HL-60/S4 (cell line): ENCODE results near the gene DNAJC11.
"Not testable (repeated sequence)": the region's sequence is repeated elsewhere in the genome, so short reads cannot be mapped to it uniquely, and the experiment has no call there.

ENCODE experiments used
- in situ Hi-C: fragments of 300-500 bp; cut with MboI; formaldehyde crosslinking; loops from 2 replicates; pipeline ENCODE4 v1.14.3; 2022; ENCODE audit warnings: low sequenced_read_pairs

DNAJC11 gene

DNA sequence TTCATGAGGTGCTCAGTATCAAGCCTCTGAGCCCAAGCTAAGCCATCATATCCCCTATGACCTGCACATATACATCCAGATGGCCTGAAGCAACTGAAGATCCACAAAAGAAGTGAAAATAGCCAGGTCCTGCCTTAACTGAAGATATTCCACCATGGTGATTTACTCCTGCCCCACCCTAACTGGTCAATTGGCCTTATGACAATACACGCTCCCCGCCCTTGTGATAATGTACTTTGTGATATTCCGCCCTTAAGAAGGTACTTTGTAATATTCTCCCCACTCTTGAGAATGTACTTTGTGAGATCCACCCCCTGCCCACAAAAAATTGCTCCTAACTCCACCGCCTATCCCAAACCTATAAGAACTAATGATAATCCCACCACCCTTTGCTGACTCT is 1.7 kb downstream of the DNAJC11 start:
- in situ Hi-C loops = loop anchor here (25.0 kb wide), 2 partner anchors 362 to 512 kb away; no protein-coding TSS in a partner anchor

DNA sequence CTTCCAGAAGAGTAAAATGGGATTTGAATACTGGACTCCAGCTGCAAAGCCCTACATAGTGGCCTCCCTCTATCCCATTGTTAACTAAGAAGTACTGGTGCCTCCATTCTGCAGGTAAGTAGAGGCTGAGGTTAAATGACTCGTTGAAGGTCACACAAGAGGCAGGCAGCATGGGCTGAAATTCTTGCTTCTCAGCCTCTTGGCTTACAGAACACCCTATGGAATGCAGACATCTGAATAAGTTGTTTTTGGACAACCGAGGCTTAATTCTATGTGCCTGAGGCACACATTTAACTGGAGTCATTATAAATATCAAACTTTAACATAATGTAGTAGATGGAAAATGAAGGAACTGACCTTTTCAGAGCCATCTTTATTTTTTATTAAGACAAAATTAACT is 5.7 kb downstream of the DNAJC11 start:
- in situ Hi-C loops = no loop called here

DNA sequence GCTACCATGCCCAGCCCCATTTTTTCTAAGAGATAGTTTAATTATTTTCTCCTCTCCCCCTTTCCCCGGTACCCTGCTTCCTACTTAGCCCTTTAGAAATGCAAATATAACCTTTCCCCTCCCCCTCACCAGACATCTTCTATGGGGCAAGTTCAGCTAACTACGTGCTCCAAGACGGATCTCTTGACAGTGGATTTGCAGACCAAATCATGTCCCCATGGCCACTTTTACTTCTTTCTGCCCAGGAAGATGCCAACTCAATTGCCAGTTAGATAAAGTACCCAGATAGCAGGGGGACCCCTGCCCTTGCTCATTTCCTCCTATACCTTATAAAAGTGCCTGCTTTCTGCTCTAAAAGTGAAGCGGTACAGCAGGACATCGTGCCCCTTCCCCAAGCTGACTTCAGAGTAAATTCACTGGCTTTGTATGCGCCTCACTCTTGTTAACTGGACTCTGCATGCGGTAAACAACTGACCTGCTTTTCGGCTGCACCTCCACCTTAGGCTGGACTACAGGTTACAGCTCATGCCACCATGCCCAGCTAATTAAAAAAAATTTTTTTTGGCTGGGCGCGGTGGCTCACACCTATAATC is 7.4 kb downstream of the DNAJC11 start:
- in situ Hi-C loops = no loop called here

DNA sequence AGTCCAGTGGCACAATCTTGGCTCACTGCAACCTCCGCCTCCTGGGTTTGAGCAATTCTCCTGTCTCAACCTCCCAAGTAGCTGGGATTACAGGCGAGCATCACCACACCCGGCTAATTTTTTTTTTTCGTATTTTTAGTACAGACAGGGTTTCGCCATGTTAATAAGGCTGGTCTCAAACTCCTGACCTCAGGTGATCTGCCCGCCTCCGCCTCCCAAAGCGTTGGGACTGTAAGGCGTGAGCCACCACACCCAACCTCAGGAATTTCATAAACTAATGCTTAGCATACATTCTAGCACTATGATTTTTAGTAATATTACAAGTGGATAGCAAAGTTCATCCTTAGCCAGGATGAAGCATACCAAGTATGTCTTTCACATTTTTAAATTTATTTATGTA is 8.7 kb downstream of the DNAJC11 start:
- in situ Hi-C loops = no loop called here

DNA sequence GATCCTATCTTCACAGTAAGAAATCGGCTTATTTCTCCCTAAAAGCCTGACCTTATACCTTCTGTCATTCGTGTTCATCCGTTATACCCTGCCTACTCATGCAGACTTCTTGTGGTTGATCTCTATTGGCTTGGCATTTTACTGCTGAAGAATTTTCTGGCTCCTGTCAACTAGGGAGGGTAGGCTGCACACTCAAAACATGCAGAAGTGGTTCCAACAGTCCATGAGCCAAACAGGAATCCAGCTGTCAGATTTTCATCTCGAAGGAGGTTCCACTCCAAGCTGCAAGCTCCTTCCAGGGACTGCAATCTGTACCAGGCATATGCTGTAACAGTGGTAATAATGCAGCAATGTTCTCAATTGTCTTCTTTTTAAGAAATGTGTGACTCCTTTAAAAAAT is 10.1 kb downstream of the DNAJC11 start:
- in situ Hi-C loops = no loop called here

DNA sequence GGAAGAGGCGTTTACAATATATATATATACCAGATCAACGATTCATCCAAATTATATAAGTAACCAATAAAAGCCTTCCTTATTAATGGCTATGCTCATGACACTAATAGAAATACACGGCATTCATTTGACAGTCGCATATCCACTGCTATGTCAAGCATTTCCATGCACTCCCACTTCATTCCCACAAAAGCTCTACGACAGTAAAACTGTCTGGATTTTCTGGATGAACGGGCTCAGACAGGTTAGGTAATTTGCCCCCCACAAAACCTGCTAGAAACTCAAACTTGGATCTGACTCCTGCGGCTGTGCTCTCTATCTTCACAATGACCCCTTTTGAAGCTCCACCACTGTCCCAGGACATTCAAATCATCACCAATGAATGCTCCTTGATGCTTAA is 11.4 kb downstream of the DNAJC11 start:
- in situ Hi-C loops = no loop called here

DNA sequence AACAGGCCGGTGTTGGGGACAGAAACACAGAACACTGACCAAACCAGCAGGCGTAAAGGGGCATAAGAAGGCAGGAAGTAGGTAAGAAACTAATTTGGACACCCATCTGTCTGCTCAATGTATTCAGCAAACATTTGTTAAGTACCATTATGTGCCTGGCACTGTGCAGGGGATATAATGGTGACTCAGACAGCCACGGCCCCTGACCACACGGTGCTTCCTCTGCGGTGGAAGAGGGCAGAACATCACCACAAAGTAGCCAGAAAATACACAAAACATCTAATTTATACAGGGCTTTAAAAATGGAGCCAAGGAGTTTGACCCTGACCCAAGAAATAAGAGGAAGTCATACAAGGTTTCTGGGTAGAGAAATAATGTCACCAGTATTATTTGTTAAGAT is 12.9 kb downstream of the DNAJC11 start:
- in situ Hi-C loops = no loop called here

DNA sequence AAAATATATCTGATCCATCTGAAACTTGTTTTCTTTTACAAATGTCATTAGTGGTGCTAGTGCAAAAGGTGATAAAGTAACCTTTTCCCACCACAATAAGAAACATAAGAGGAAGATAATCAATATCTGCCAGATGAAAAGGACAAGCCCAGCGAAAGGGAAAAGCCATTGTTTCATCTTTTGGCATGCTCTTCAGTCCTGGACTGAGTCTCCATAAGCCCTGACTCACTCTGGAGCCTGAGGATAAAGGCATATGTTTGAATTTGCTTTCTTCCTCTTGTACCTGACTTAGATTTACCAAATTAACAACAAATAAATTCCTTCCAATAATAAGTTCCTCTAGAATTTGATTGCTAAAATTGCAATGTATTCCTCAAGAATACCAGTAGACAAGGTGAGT is 13.6 kb downstream of the DNAJC11 start:
- in situ Hi-C loops = no loop called here

DNA sequence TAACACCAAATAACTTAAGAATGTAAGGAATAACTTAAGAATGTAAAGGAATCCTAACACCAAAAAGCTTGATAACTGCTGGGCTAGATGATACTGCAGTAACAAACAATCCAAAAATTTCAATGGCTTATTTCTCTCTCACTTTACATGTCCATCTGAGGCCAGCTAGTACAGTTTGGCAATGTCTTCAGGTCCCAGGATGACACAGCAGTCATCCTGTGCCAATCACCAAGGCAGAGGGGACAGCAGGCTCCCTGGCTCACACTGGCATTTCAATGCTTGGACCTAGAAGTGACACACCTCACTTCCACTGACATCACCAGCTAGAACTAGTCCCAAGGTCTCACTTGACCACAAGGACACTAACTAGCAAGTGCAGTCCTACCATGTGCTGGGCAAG is 15.3 kb downstream of the DNAJC11 start:
- in situ Hi-C loops = no loop called here

DNA sequence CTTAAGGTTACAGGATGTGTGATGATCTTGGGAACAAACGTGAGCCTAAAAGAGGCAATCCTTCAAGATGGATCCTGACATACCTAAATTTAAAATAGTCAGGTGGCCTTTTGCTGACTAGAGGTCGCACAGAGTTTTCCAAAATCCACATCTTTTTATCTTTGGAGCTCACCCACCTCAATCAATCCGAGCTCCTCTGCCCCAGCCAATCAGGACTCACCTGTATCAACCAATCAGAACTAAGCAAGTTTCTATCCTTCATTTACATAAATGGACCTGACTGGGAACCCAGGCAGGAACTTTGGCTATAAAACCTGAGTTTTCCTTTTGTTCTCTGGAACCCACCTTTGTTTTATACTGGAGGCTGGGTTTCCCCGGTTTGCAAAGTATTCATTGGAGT is 16.2 kb downstream of the DNAJC11 start:
- in situ Hi-C loops = no loop called here

DNA sequence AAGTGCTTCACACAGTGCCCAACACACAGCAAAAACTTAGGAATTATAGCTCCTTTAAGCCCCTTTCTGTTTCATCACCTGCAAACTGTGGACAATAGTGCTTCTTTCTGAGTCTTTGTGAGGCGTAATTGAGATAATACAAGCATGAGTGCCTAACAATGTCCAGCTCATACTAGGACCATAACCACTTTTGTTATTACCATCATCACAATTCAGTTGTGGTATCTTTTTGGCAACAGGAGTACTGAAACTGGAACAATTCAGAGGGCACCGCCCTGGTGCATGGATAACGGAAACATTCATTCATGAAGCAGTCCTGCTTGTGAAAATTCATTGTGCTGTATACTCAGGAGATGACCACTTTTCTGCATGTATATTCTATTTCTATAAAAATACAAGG is 18.2 kb downstream of the DNAJC11 start:
- in situ Hi-C loops = no loop called here

DNA sequence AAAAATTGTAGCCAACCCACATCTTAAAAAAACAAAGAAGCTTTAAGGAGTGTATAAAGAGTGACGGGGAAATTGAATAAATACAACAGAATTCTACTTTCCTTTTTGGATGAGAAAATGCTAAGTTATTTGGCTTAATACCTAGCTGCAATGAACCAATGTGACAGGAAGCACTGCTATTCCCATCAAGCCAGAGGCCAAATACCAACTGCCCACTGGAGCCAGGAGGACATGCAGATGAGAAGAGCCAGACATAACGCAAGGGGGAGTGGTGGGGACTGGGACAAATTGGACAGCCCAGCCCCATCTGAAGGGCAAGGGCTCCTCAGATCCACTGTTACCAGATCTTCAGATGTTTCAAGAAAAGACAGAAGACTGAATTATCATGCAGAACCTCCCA is 25.7 kb downstream of the DNAJC11 start:
- in situ Hi-C loops = no loop called here

DNA sequence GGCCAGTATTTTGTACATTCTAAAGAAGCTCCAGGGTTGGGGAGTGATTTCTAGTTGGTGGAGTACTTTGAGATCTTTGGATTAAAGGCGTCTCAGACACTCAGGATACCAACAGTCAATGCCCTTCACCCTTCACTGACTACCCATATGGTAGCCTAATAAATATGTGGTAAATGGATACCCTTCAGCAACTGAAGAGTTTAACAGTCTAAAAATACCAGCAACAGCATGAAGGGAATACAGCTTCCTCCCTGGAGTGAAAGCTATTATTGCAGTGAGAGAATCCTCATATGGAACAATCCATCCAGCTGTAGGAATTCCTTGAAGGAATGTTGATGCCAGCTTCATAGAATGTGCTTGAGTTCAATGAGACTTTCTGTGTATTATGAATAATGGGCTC is 26.8 kb downstream of the DNAJC11 start:
- in situ Hi-C loops = no loop called here

DNA sequence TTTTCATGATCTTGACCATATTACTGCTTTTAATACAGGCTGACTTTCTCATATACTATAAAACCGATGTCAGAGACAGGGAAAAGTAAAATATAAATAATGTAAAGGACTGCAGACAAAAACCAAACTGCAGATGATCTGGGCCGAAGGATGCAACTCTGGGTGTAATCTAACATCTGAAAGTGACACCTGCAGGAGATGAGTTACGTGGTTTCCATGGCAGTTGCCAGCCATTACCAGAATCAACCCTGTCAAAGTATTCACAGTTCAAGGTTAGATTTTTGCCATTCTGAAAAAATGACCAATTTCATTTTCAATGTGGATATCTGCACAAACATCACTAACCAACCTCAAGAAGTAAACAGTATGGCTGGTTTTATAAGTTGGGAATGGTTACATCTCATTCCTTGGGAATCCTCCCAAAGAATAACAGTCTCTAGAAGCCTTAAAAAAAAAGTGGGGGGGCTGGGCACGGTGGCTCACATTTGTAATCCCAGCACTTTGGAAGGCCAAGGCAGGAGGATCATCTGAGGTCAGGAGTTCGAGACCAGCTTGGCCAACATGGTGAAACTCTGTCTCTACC is 27.7 kb downstream of the DNAJC11 start:
- in situ Hi-C loops = no loop called here

DNA sequence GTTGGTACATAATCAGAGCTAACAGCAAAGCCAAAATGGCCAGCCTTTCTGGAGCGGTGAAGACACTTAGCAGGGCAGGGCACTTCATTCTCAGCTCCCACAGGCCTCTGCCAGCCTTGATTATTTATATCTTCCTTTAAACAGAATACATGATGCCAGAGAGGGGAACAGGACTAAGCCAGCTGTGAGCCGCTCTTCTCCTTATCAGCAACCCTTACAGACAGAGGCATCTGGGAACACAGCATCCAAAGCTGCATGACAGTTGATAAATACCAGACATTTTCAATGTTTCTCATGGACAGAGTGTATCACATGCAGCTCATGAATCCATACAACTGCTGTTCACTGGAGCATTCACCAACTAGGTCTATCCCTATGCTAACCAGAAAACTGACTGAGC is 29.1 kb downstream of the DNAJC11 start:
- in situ Hi-C loops = no loop called here

DNA sequence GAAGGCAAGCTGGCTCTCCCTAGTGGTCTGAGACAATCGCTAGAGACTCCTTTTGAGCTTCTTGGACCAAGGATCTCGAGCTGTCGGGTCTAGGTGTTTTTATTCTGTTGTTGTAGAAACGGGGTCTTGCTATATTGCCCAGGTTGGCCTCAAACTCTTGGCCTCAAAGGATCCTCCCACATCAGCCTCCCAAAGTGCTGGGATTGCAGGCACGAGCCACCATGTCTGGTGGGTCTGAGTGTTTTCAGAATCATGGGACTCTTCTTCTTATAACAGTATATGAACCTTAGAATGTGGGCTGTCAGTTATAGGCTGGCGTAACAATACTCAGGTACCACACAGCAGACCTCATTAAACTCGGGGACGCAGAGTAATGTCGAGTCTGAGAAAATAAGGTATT is 33.1 kb downstream of the DNAJC11 start:
- in situ Hi-C loops = no loop called here

DNA sequence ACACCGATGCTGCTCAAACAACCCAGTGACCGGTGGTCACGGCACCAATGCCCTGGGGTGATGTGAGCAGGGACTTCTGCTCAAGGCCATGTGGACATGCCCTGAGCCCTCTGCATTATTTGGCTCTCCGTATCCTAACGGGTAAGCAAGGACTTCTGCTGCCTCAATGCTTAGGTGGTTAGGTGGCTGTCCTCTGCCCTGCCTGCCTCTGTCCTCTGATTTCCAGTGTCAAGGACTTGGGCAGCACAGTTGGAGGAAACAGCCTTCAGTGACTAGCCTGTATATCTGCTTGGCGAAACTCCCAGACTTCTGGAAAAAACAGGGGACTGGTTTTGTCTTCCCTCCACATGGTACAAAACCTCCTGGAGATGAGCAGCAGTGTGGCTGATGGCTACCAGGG is 34.5 kb downstream of the DNAJC11 start:
- in situ Hi-C loops = no loop called here

DNA sequence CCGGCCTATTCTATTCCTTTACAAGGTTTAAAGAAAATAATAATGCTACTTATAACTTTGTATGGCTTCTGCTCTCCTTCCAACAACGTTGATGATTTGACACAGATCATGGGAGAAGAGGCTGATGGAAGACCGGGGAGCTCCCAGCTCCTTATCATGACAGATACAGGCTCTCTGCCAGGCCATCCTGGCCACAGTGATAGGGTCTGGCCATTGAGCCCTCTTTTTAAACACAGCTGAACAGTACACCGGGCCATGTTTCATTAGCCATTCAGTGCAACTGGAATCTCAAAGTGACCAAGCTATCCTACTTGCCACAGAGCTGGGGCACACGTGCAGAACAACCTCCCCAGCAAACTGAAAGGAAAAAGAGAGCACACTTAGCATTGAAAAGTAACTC is 34.9 kb downstream of the DNAJC11 start:
- in situ Hi-C loops = no loop called here

DNA sequence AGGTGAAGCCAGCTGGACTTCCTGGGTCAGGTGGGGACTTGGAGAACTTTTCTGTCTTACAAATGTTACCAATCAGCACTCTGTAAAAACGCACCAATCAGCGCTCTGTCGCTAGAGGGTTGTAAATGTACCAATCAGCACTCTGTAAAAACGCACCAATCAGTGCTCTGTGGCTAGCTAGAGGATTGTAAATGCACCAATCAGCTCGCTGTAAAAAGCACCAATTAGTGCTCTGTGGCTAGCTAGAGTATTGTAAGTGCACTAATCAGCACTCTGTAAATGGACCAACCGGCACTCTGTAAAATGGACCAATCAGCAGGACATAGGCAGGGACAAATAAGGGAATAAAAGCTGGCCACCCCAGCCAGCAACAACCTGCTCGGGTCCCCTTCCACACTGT is 39.1 kb downstream of the DNAJC11 start:
- in situ Hi-C loops = not testable (repeated sequence)

DNA sequence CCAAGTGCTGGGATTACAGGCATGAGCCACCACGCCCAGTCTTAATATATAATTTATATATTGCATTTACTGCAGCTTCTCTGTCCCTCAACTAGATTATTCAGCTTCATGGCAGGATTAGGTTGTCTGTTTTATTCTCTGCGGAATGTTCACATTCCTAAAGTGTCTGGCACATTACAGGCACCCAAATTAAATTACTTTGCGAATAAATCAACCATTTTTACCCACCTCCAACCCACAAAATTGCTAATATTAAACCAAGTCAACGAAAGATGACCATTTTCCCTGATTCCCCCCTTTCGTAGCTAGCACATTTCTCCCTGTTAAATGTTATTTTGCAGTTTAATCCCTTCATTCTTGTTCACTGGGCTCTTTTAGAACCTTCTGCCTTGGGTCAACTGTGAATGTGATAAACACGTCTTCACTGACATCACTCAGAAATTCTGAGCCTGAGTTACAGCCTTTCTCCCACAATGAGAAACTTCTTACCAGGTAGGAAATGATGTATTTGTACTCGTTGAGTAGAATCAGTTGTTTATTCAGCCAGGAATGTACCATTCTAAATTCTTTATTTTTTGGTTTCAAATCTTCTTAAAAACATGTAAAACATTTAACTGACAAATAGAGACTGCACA is 41.1 kb downstream of the DNAJC11 start:
- in situ Hi-C loops = no loop called here

DNA sequence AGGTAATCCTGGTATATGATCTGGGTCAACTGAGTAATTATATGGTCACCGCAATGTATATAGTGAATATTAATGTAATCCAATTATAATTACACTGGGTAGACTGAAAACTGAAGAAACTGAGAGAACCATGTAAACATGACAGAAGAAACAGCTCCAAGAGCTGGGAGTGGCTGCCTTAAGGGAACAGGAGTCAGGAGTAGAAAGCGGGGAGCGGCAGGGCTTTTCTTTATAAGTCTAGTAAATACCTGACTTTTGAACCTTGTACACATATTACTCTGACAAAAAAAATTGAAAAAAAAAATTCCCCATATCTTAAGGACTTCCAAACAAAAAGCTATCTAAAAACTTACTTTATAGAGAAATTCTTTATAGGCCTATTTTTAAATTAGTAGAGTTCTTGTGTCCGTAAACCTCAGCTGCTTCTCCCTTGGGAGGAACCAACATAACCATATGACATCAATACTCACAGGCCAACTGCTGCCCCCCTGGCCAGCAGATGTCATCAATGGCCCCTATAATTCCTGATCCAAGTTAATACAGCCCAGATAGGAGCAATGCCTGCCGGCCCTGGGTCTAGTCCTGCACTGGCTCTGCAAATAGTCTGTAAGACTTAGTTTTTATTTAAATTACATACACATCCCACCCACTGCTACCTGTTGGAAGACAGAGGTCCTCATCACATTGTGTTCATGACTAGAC is 43.1 kb downstream of the DNAJC11 start:
- in situ Hi-C loops = no loop called here

DNA sequence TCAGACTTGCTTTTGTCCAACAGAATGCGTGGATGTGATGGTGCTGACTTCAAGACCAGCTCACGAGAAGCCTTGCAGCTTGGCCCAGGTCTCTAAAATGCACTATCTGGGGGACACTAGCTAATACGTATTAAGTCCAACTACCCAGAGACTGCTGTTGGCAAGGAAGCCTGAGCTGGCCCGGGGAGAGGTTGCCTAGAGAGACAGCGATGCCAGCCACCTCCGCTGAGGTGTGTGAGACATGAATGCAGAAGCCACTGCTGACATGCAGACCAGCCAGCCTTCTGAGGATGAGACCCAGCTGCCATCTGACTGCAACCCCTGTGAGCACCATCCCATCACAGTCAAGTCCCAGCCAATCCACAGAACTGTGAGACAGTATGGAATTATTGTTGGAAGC is 44.5 kb downstream of the DNAJC11 start:
- in situ Hi-C loops = no loop called here
